Caco-2 (cell line): ENCODE results near the gene FAM13A. TPM values are rescaled to one million over a fixed set of nuclear protein-coding genes. Genes with fewer than 3 reads are reported as not detected.

ENCODE experiments used
- BruUV-seq: library from RNA; stranded (reverse); fragments of 400-500 nt; replicated peaks from 2 replicates; lab custom pipeline; 2021; lab: Mats Ljungman, UMichigan
- CTCF ChIA-PET: fragments of 300-600 bp; sonication (Branson Sonifier 250); formaldehyde crosslinking; loops from one replicate; lab custom pipeline; 2022; ENCODE audit warnings: antibody characterized with exemption; lab: Charles Lee
- POLR2A ChIA-PET: fragments of 300-600 bp; sonication (Branson Sonifier 250); formaldehyde crosslinking; loops from one replicate; lab custom pipeline; 2022; ENCODE audit warnings: antibody characterized with exemption; lab: Charles Lee
- DNase-seq, 2 experiments: peaks; one replicate each; pipeline versions ENCODE4 v3.0.0 to v3.0.0-alpha.2; 2020 to 2022
- H3K27me3 ChIP-seq: replicated peaks from 2 replicates; pipeline ENCODE4 v1.6.0; 2011; ENCODE audit warnings: low read length; ENCODE audit not compliant: control insufficient read depth, insufficient read depth
- H3K36me3 ChIP-seq: 2 replicates; pipeline ENCODE4 v1.5.1; 2011; ENCODE audit warnings: low read length; ENCODE audit not compliant: control insufficient read depth, insufficient read depth
- H3K4me1 ChIP-seq: fragments of 250-450 bp; sonication (Bioruptor Pico); 2 replicates; pipeline ENCODE4 v1.5.1; 2020; ENCODE audit warnings: mild to moderate bottlenecking
- H3K4me3 ChIP-seq: 2 replicates; pipeline ENCODE4 v1.5.1; 2011; ENCODE audit warnings: low read depth, mild to moderate bottlenecking, control low read depth, low read length
- H3K9me3 ChIP-seq: fragments of 250-450 bp; sonication (Bioruptor Pico); 2 replicates; pipeline ENCODE4 v1.5.1; 2020; ENCODE audit warnings: mild to moderate bottlenecking, moderate library complexity
- H3K27ac Mint-ChIP-seq: one replicate; pipeline ENCODE4 v1.8.0; 2022; ENCODE audit warnings: mixed read lengths; ENCODE audit not compliant: unreplicated experiment
- H3K27me3 Mint-ChIP-seq: one replicate; pipeline ENCODE4 v1.8.0; 2022; ENCODE audit warnings: mixed read lengths; ENCODE audit not compliant: insufficient read depth, unreplicated experiment
- H3K36me3 Mint-ChIP-seq: one replicate; pipeline ENCODE4 v1.8.0; 2022; ENCODE audit warnings: mild to moderate bottlenecking, mixed read lengths; ENCODE audit not compliant: insufficient read depth, unreplicated experiment
- H3K4me1 Mint-ChIP-seq: one replicate; pipeline ENCODE4 v1.8.0; 2022; ENCODE audit warnings: low read depth, mixed read lengths; ENCODE audit not compliant: unreplicated experiment
- H3K4me3 Mint-ChIP-seq: one replicate; pipeline ENCODE4 v1.8.0; 2022; ENCODE audit warnings: mild to moderate bottlenecking, moderate library complexity, mixed read lengths; ENCODE audit not compliant: unreplicated experiment
- H3K9me3 Mint-ChIP-seq: one replicate; pipeline ENCODE4 v1.8.0; 2022; ENCODE audit warnings: mixed read lengths; ENCODE audit not compliant: unreplicated experiment
- CTCF ChIP-seq, 2 experiments: fragments of 200-600 bp in 1 of 2; IDR thresholded peaks; 1 replicate in 1 of 2; 2 replicates in 1 of 2; pipeline versions ENCODE4 v1.5.1 to v1.8.0; 2011 to 2022; ENCODE audit warnings: antibody characterized with exemption in 1 of 2, control low read depth in 1 of 2, inconsistent platforms in 1 of 2, low read depth in 1 of 2, low read length in 1 of 2, mild to moderate bottlenecking in 1 of 2, moderate library complexity in 1 of 2; ENCODE audit not compliant: insufficient read depth in 1 of 2, severe bottlenecking in 1 of 2, unreplicated experiment in 1 of 2
- intact Hi-C: fragments of 100-400 bp; cut with micrococcal nuclease; formaldehyde crosslinking; loops from one replicate; pipeline ENCODE4 v1.10.0; 2022; ENCODE audit not compliant: unreplicated experiment
- total RNA-seq: library from RNA; stranded (reverse); gene quantifications from 2 replicates; pipeline ENCODE4 v1.2.3, GENCODE V29; 2022

The FAM13A gene
- total RNA-seq, 1 experiment from 2014 or later: 11.0 TPM

GRCh38 chr4:88803600-88804096 is 253.3 kb downstream of the FAM13A start:
- no peaks in the 10 kb centered on the region for H3K4me1 Mint-ChIP-seq

GRCh38 chr4:88802585-88803286 is 254.2 kb downstream of the FAM13A start:
- H3K27me3 Mint-ChIP-seq: no peaks in the 10 kb centered on the region
- no TSS peak for BruUV-seq
- Histone ChIP-seq H3K4me1 (no peaks in the 10 kb centered on the region), H3K36me3 (no peaks in the 10 kb centered on the region), H3K9me3 (no peaks in the 10 kb centered on the region), H3K4me3 (no peak overlapping the region), H3K27me3 (no peaks in the 10 kb centered on the region)
- POLR2A ChIA-PET: no interaction called here
- H3K27ac Mint-ChIP-seq: no peak overlapping the region
- no peak for DNase-seq
- no peak for TF ChIP-seq CTCF (IDR thresholded peaks at IDR 0.05; ENCODE audit: insufficient read depth in 1 of 2, low read depth in 1 of 2, low read length in 1 of 2, severe bottlenecking in 1 of 2, unreplicated experiment in 1 of 2)
- no peaks in the 10 kb centered on the region for H3K36me3 Mint-ChIP-seq
- no peak overlapping the region for H3K4me3 Mint-ChIP-seq
- CTCF ChIA-PET: interaction anchor here (0.9 to 1.5 kb wide), 3 partner anchors 16 to 263 kb away, joined by 3 to 4 read pairs (median 3); no protein-coding TSS in a partner anchor
- no peaks in the 10 kb centered on the region for H3K9me3 Mint-ChIP-seq
- intact Hi-C loops: no loop called here
- H3K4me1 Mint-ChIP-seq: no peaks in the 10 kb centered on the region

More at GRCh38 chr4:88803600-88804096, 253.3 kb downstream of the FAM13A start:
- Histone ChIP-seq H3K4me3 (no peak overlapping the region), H3K4me1 (no peaks in the 10 kb centered on the region), H3K9me3 (no peaks in the 10 kb centered on the region), H3K36me3 (no peaks in the 10 kb centered on the region), H3K27me3 (no peaks in the 10 kb centered on the region)
- Mint-ChIP-seq H3K27me3 (no peaks in the 10 kb centered on the region), H3K9me3 (no peaks in the 10 kb centered on the region), H3K27ac (no peak overlapping the region), H3K4me3 (no peak overlapping the region), H3K36me3 (no peaks in the 10 kb centered on the region)
- no peak for TF ChIP-seq CTCF (IDR thresholded peaks at IDR 0.05; ENCODE audit: insufficient read depth in 1 of 2, low read depth in 1 of 2, low read length in 1 of 2, severe bottlenecking in 1 of 2, unreplicated experiment in 1 of 2)
- ChIA-PET POLR2A (no interaction called here), CTCF (no interaction called here)
- intact Hi-C loops: no loop called here
- BruUV-seq: no TSS peak
- no peak for DNase-seq

- ChIA-PET POLR2A (no interaction called here), CTCF (interaction anchor here (0.9 to 1.5 kb wide), 3 partner anchors 16 to 263 kb away, joined by 3 to 4 read pairs (median 3); no protein-coding TSS in a partner anchor)
- H3K27me3 ChIP-seq: no peaks in the 10 kb centered on the region
- H3K4me1 ChIP-seq: no peaks in the 10 kb centered on the region
- DNase-seq: no peak
- H3K36me3 ChIP-seq: no peaks in the 10 kb centered on the region
- Mint-ChIP-seq H3K9me3 (no peaks in the 10 kb centered on the region), H3K36me3 (no peaks in the 10 kb centered on the region), H3K27ac (no peak overlapping the region), H3K4me1 (no peaks in the 10 kb centered on the region), H3K4me3 (no peak overlapping the region), H3K27me3 (no peaks in the 10 kb centered on the region)
- no peaks in the 10 kb centered on the region for H3K9me3 ChIP-seq
- H3K4me3 ChIP-seq: no peak overlapping the region
- no peak for TF ChIP-seq CTCF (IDR thresholded peaks at IDR 0.05; ENCODE audit: insufficient read depth in 1 of 2, low read depth in 1 of 2, low read length in 1 of 2, severe bottlenecking in 1 of 2, unreplicated experiment in 1 of 2)
- intact Hi-C loops: no loop called here
- no TSS peak for BruUV-seq
Measured at GRCh38 chr4:88802138-88802537, 254.8 kb downstream of the FAM13A start.
